PC-9 (cell line): Measurements from ENCODE around the gene SKI.

ENCODE experiments used
- EZH2 ChIP-seq: fragments of 200-600 bp; sonication (generic); IDR thresholded peaks from 2 replicates; pipeline ENCODE4 v1.8.0; 2017; ENCODE audit warnings: antibody characterized with exemption, low read depth
- TF ChIP-seq, protein P1 (sequence below): fragments of 200-600 bp; sonication (generic); conservative IDR thresholded peaks from 2 replicates; pipeline ENCODE4 v1.6.1; 2017; ENCODE audit warnings: mixed run types, antibody characterized with exemption, mild to moderate bottlenecking, moderate library complexity

GRCh38 chr1:2183937-2184334, 44.2 kb upstream of the SKI start:
- TF ChIP-seq, protein P1, sequence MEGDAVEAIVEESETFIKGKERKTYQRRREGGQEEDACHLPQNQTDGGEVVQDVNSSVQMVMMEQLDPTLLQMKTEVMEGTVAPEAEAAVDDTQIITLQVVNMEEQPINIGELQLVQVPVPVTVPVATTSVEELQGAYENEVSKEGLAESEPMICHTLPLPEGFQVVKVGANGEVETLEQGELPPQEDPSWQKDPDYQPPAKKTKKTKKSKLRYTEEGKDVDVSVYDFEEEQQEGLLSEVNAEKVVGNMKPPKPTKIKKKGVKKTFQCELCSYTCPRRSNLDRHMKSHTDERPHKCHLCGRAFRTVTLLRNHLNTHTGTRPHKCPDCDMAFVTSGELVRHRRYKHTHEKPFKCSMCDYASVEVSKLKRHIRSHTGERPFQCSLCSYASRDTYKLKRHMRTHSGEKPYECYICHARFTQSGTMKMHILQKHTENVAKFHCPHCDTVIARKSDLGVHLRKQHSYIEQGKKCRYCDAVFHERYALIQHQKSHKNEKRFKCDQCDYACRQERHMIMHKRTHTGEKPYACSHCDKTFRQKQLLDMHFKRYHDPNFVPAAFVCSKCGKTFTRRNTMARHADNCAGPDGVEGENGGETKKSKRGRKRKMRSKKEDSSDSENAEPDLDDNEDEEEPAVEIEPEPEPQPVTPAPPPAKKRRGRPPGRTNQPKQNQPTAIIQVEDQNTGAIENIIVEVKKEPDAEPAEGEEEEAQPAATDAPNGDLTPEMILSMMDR = no peak
- no peak for TF ChIP-seq EZH2
